Stimulated activated CD8-positive, alpha-beta memory T cell treated with anti-CD3 and anti-CD28 coated beads, Interleukin-4, amount 100 ng/mL, for 48 hours (primary cell): ENCODE data around the gene NHLH2.
A peak's percentile ranks its signal among the peaks of the same experiment; 100 is the strongest.

Experiments
- DNase-seq: peaks from one replicate; pipeline ENCODE4 v3.0.0-alpha.2; 2020

The NHLH2 gene

GRCh38 chr1:115840605-115841460, at the start of gene NHLH2:
NHLH2 (minus strand) TSS chr1:115841126; CDS start chr1:115838372, 2,754 bp downstream.
- no peak for DNase-seq

GRCh38 chr1:115890580-115890979, 49.7 kb upstream of the NHLH2 start:
- DNase-seq = no peak

GRCh38 chr1:115888976-115889375, 48.0 kb upstream of the NHLH2 start:
- DNase-seq = no peak

GRCh38 chr1:115882913-115883902, 42.3 kb upstream of the NHLH2 start:
- no peak for DNase-seq

- no peak for DNase-seq
Measured at GRCh38 chr1:115880981-115881672, 40.2 kb upstream of the NHLH2 start.

- DNase-seq = no peak
Measured at GRCh38 chr1:115879977-115880376, 39.1 kb upstream of the NHLH2 start.

- DNase-seq = no peak
Measured at GRCh38 chr1:115877511-115877910, 36.6 kb upstream of the NHLH2 start.

- DNase-seq = no peak
Measured at GRCh38 chr1:115874904-115875303, 34.0 kb upstream of the NHLH2 start.

GRCh38 chr1:115874497-115874896, 33.6 kb upstream of the NHLH2 start:
- DNase-seq = no peak

- DNase-seq = no peak
Measured at GRCh38 chr1:115873184-115873583, 32.3 kb upstream of the NHLH2 start.

- no peak for DNase-seq
Measured at GRCh38 chr1:115869064-115869463, 28.1 kb upstream of the NHLH2 start.

GRCh38 chr1:115867216-115867615, 26.3 kb upstream of the NHLH2 start:
- no peak for DNase-seq

- DNase-seq = no peak
Measured at GRCh38 chr1:115865704-115866380, 24.9 kb upstream of the NHLH2 start.

- no peak for DNase-seq
Measured at GRCh38 chr1:115862403-115862802, 21.5 kb upstream of the NHLH2 start.

- no peak for DNase-seq
Measured at GRCh38 chr1:115854005-115854404, 13.1 kb upstream of the NHLH2 start.

GRCh38 chr1:115850937-115851336, 10.0 kb upstream of the NHLH2 start:
- no peak for DNase-seq

- no peak for DNase-seq
Measured at GRCh38 chr1:115847787-115848186, 6.9 kb upstream of the NHLH2 start.

- no peak for DNase-seq
Measured at GRCh38 chr1:115842948-115843347, 2.0 kb upstream of the NHLH2 start.

GRCh38 chr1:115839679-115840237, 1.2 kb downstream of the NHLH2 start:
- no peak for DNase-seq

GRCh38 chr1:115839029-115839678, 1.8 kb downstream of the NHLH2 start:
- peak; percentile 29 for DNase-seq

- no peak for DNase-seq
Measured at GRCh38 chr1:115838431-115839028, 2.4 kb downstream of the NHLH2 start.
